ENCODE results near the gene KCNJ5.

- TF ChIP-seq CTCF (IDR thresholded peaks at IDR 0.05) (peak; percentile 81 to 94 (median 92)), POLR2A (IDR thresholded peaks at IDR 0.05) (no peak)
Observed at GRCh38 chr11:128884703-128885338, 6.3 kb upstream of the KCNJ5 start.
